ENCODE results near the gene RCBTB1. TPM values are rescaled to one million over a fixed set of nuclear protein-coding genes. Genes with fewer than 3 reads are reported as not detected.

Gene RCBTB1
- total RNA-seq, 1 donor from 2014 or later: 2.0 TPM

GRCh38 chr13:49516467-49516866 lies 68.9 kb downstream of the RCBTB1 start:
- H3K27me3 ChIP-seq: no peaks in the 10 kb centered on the region
- no peak for DNase-seq (ENCODE audit: low spot score in 2 of 2)
- H3K4me3 ChIP-seq: no peak overlapping the region
- TF ChIP-seq CTCF (IDR thresholded peaks at IDR 0.05): no peak
- no peak overlapping the region for H3K27ac ChIP-seq
- H3K9me3 ChIP-seq: no peaks in the 10 kb centered on the region
- no peaks in the 10 kb centered on the region for H3K4me1 ChIP-seq
- H3K36me3 ChIP-seq: peaks cover 14 to 46% of the 10 kb centered on the region in 2 donors
- intact Hi-C loops (cut with DNase I): no loop called here

- intact Hi-C loops (cut with DNase I): no loop called here
- H3K4me3 ChIP-seq: no peak overlapping the region
- H3K9me3 ChIP-seq: no peaks in the 10 kb centered on the region
- H3K4me1 ChIP-seq: no peaks in the 10 kb centered on the region
- no peak overlapping the region for H3K27ac ChIP-seq
- no peaks in the 10 kb centered on the region for H3K27me3 ChIP-seq
- DNase-seq (ENCODE audit: low spot score in 2 of 2): no peak
- no peak for TF ChIP-seq CTCF (IDR thresholded peaks at IDR 0.05)
- peaks cover 14 to 40% of the 10 kb centered on the region in 2 donors for H3K36me3 ChIP-seq
Observed at GRCh38 chr13:49512578-49512977, 72.8 kb downstream of the RCBTB1 start.

GRCh38 chr13:49503951-49504350 lies 81.4 kb downstream of the RCBTB1 start:
- intact Hi-C loops (cut with DNase I): no loop called here
- Histone ChIP-seq H3K36me3 (no peaks in the 10 kb centered on the region), H3K27ac (no peak overlapping the region), H3K9me3 (no peaks in the 10 kb centered on the region), H3K4me3 (no peak overlapping the region), H3K4me1 (peaks cover 0 to 3% of the 10 kb centered on the region in 2 donors), H3K27me3 (no peaks in the 10 kb centered on the region)
- DNase-seq (ENCODE audit: low spot score in 2 of 2): no peak
- no peak for TF ChIP-seq CTCF (IDR thresholded peaks at IDR 0.05)

GRCh38 chr13:49502954-49503353 lies 82.4 kb downstream of the RCBTB1 start:
- no peak for DNase-seq (ENCODE audit: low spot score in 2 of 2)
- H3K9me3 ChIP-seq: no peaks in the 10 kb centered on the region
- no peak overlapping the region for H3K4me3 ChIP-seq
- H3K27me3 ChIP-seq: no peaks in the 10 kb centered on the region
- intact Hi-C loops (cut with DNase I): no loop called here
- H3K4me1 ChIP-seq: peaks cover 0 to 3% of the 10 kb centered on the region in 2 donors
- no peak overlapping the region for H3K27ac ChIP-seq
- no peaks in the 10 kb centered on the region for H3K36me3 ChIP-seq
- TF ChIP-seq CTCF (IDR thresholded peaks at IDR 0.05): no peak

- peak overlapping the region; percentile 53 to 62 for H3K27ac ChIP-seq
- no peak for TF ChIP-seq CTCF (IDR thresholded peaks at IDR 0.05)
- intact Hi-C loops (cut with DNase I): loop anchor here (5.0 kb wide), 2 partner anchors 87 to 193 kb away; partner anchors contain the start of gene RCBTB1
Observed at GRCh38 chr13:49499889-49500660, 85.3 kb downstream of the RCBTB1 start.

More at GRCh38 chr13:49499889-49500660, 85.3 kb downstream of the RCBTB1 start:
- no peaks in the 10 kb centered on the region for H3K27me3 ChIP-seq
- no peaks in the 10 kb centered on the region for H3K9me3 ChIP-seq
- H3K4me3 ChIP-seq: no peak overlapping the region
- peaks cover 0 to 3% of the 10 kb centered on the region in 2 donors for H3K4me1 ChIP-seq
- no peak for DNase-seq (ENCODE audit: low spot score in 2 of 2)
- no peaks in the 10 kb centered on the region for H3K36me3 ChIP-seq
